ENCODE results near the gene TMPRSS5.
"Not testable (repeated sequence)": the region's sequence is repeated elsewhere in the genome, so short reads cannot be mapped to it uniquely, and the experiment has no call there.

The TMPRSS5 gene

DNA sequence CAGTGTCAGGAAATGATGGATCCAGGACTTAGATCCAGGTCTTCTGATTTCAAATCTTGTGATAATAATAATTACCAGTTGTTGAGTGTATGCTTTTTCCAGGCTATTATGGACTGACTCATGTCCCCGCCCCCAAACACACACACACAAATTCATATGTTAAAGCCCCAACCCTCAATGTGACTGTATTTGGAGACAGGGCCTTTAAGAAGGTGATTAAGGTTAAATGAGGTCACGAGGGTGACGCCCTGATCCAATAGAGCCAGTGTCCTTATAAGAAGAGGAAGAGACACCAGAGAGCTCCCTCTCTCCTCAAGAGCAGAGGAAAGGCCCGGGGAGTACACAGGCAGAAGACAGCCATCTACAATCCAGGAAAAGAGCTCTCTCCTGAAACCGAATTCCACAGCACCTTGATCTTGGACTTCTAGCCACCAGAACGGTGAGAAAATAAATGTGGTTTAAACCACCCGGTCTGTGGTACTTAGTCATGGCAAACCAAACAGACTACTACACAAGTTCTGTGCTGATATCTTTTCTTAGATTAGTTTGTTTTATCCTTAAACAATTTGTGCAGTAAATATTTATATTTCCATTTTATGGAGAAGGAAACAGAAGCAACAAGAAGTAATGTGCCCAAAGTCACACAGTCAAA, 8.2 kb downstream of the TMPRSS5 start:
- no peak for DNase-seq (ENCODE audit: low spot score)

DNA sequence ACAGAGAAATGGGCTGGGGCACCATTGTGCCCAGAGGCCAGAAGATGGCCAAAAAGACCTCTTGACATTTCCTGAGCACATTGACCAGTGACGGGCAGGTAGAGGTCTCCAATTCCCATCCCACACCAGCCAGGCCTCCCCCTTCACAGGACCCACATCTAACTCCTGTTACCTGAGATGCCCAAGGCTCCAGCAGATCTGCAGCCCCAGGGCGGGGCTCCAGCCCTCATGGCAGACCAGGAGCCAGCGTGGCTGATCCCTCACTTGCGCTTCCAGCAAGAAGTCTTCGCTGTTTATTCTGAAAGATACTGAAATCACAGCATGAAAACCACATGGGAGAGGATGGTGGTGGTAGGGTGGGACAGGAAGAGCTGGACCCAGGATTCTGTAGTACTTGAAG, 9.0 kb downstream of the TMPRSS5 start:
- DNase-seq (ENCODE audit: low spot score) = no peak

DNA sequence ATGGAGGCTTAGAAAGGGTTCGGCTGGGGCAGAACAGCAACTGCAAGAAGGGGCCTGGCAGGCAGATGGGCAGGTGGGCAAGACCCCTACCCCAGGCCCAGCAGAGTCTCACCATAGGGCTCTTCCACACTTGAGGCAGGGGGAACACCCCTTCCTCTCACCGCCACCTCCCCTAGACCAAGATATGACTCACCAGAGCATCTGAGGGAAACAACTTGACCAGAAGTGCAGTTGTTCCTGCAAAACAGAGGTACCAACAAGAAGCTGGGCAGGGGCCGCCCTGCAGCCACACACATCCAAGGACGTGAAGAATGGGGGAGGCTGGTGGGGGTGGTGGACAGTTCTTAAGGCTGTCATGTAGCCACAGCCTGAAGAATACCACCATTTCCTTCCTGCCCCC, 10.9 kb downstream of the TMPRSS5 start:
- no peak for DNase-seq (ENCODE audit: low spot score)

DNA sequence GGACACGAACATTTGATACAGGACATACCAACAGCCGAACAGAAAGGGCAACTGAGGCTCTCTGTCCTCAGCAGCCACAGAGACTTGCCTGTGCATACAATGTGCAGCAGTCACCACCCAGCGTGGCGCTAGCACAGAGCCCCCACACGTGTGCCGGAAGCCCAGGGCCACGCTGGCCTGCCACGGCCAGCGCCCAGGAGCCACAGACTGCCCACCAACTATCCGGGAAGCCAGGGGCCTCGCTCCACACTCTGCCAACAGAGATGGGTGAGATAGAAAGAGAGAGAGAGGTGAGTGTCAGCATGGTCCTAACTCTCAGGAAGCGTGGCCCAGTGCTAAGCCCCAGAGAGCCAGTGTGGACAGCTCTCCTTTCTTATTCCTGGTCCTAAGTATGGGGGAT, 11.7 kb downstream of the TMPRSS5 start:
- DNase-seq (ENCODE audit: low spot score) = no peak

DNA sequence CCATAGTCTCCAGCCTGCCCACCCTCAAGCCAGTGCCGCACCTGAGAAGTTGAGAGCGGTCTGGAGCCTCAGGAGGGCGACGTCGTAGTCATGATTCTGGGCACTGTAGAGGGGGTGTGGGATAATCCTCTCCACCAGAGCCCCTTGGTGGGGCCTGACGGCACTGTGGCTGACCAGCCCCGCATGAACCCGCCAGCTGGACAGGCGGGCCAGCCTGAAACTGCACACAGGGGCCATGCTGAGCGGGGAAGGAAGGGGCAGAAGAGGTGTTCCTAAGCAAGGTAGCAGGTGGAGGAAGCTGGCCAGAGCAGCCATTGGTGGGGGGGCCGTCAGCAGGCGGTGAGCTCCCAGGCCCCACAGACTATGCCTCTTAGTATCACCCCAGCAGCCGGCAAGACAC, 13.1 kb downstream of the TMPRSS5 start:
- DNase-seq (ENCODE audit: low spot score) = no peak

DNA sequence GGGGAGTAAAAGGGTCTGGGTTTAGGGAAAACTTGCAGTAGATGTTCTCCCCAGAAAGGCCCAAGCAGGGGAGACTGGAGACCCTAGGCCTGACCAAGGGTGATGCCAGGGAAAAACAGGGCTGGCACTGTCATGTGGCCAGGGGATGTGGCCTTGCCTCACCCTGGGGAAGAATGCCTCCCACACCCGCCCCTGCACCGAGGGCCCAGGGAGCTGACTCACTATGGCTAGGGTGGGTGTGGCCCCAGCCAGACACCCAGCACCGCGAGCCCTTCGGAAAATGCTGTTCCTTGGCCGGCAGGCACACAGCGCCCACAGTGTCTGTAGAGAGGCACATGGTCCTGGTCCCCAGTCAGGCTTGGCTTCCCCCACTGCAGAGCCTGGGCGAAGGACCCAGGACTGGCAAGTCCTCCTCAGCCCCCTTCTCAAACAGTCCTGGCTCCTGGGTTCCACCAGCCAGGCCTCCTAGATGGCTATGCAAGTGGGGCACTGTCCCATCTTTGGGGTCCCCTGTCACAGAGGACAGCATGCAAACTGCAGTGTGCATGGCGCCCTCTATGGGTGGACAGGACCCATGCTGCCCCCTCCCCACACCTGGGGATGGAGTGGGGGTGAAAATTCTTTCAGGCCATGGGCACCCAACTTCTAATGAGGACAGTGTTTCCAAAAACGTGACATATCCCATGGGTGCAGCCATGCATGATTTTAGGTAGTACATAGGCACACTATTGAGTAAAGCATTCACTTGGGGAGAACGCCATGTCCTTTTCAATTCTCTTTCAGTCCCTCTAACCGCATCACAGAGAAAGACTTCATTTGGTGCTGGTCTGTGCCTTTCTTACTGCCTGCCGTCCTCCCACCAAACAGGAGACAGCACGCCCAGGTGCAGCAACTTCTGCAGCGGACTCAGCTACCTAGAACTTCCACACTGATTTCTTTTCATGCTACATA, 15.2 kb downstream of the TMPRSS5 start:
- peak; percentile 5 for DNase-seq (ENCODE audit: low spot score)

DNA sequence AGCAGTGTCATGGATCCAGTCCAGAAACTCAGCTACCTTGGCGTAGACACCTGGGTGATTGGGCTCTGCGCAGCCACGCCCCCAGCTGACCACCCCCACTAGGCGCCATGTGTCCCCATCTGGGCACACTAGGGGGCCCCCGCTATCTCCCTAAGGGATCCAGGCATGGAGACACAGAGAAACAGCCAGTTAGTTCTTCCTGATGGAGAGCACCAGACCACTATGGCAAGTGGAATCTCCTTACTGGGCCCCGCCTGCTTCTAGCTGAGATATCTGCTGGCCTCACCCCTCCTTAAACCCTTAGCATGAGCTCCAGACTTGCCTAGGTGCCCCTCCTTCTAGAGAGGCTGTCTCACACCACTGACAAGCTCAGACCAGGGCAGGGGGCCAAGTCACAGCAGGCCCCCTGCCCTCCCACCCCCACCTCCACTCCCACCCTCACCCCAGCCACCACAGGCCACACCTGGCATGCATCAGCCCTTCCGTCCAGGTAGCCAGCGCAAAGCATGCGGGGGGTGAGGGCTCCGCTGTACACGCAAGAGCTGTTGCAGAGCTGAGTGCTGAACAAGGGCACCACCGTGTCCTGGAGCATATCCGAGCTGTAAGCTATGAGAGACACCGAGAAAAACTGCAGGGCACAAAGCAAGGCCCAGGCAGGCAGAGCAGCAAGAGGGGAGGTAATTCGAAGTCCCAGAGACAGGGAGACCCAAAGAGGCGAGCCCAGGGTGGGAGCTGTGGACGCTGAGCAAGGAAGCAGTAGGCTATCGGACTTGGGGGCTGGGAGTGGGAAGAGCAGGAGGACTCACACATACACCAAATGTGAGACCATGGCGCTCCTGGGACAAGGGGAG, 16.1 kb downstream of the TMPRSS5 start:
- no peak for DNase-seq (ENCODE audit: low spot score)

DNA sequence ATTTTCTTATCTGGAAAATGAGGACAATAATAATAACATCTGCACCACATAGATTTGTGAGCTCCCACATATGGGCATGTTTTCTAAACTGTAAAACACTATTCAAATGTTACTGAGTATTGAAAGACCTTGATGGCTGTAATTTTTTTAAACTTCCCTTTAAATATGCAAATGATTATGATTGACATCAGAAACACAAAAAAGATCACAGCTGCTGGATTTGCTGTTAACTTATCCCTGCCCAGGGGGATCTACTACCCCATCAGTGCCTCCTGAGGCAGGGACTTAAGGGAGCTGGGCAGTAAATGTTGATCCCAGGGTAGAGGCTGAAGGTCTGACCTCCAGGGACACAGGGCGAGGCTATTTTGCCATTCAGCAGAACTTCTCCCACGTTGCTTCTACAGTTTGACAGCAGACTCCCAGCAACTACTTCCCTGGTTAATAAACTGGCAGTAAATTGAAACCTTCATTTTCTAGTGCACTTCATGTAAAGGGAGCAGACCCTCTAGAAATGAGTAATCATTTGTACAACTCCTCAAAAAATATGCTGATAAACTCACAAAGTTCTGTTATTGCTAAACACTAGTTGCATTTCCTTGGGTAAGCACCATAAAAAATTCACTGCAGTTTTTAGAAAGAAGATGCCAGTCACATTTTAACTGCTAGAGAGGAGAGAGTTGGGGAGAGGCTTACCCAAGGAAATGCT, 20.3 kb downstream of the TMPRSS5 start:
- DNase-seq (ENCODE audit: low spot score) = no peak

DNA sequence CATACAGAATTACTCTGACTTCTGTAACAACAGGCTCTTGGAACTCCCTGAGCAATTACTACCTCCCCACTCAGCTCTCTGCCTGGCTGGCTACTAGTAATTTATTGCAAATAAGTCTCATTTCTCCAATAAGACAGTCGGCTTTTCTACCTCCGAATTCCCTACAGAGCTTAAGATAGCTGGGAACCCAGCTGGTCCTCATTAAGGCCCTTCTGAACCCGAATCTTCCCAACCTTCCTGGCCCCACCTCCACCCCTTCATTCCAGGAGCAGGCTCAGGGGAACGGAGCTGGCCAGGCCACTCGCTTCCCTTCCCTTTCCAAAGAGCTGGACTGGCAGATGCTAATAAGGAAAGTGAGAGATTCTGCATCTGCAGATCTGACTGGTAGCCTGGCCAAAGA, 21.6 kb downstream of the TMPRSS5 start:
- DNase-seq (ENCODE audit: low spot score) = no peak

DNA sequence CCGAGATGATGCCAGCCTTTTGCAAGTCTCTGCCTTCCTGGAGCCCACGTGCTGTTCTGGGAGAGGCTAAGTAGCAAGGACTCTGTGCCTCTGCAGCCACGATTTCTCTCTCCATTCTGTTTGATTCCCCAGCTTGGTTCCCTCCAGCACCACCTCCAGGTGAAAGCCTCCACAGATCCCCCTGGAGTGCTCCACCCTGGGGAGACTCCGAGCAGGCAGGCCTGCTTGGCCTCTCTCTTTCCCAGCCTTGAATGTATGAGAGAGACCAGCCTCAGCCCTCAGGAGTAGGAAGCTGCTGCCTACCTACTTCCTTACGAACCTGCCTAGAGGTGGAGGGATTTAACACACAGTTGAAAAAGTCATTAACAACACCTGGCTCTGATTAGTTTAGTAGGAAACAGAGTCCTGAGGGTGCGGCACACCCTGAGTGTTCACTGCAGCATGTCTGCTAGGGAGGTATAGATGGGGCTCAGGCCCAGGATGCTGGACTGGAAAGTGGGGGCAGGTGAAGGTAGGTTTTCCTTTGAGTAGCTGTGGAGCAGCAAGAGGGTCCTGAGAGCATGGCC, 22.5 kb downstream of the TMPRSS5 start:
- DNase-seq (ENCODE audit: low spot score) = no peak

DNA sequence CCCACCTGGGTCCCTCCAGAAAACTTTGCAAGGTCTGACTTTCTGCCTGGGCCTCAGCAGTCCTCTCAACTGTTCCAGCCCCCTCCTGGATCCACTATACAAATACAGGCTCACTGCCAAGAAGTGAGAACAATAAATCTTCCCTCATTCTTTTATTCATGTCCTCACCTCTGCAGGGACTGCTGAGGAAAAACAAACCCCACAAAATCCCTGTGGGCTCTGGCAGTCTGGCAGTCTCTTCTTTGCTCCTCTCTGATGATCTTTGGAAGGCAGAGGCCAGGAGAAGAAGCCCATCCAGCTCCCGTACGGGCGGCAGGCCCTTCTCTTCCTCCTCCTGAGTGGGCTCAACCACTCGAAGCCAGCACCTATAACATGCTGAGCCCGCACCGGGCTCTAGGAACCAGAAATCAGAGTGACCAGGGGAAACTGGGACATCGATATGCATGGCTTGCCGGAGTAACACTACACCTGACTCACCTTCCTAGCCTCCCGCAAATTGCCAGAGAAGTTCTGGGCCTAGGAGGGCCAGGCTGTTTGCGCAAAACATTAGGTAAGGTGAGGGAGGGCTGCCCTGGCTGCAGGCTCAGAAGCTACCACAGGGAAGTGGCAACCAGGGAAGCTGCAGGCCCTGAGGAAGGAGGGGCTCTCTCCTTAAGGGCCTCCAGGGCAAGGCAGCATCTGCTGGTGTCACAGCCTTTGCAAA, 24.2 kb downstream of the TMPRSS5 start:
- no peak for DNase-seq (ENCODE audit: low spot score)

DNA sequence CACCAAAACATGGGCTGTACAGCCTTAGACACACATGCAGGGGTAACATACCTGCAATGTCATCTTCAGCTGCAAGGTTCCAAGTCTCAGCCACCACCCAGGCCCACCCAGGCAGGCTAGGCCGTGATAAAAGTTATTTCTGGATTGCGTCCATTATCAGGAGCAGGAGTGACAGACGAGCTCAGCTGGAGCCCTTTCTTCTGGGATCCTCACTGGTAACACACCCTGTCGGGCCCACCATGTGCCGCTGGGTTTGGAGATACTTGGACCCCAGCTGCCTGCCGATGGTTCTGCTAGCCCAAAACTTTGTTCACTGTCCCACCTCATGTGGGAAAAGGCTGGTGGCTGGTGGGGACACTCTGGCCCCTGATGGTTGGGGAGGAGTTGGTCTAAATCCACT, 24.8 kb downstream of the TMPRSS5 start:
- no peak for DNase-seq (ENCODE audit: low spot score)

DNA sequence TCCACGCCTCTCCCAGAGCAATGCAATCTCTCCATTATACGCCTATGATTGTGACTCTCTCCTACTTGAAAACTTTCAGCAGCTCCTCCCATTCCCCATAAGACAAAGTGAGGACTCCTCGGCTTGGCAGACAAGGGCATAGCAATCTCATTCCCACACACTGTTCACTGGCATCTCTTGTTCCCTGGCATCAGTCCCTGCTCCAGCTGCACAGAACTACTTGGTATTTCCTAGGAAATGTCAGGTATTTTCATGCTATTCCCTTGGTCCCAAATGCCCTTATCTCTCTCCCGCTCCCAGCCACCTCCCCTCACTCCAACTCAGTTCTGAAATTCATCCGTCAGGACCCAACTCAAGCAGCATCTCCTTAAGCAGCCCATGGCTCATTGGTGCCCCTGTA, 28.4 kb downstream of the TMPRSS5 start:
- DNase-seq (ENCODE audit: low spot score) = no peak

DNA sequence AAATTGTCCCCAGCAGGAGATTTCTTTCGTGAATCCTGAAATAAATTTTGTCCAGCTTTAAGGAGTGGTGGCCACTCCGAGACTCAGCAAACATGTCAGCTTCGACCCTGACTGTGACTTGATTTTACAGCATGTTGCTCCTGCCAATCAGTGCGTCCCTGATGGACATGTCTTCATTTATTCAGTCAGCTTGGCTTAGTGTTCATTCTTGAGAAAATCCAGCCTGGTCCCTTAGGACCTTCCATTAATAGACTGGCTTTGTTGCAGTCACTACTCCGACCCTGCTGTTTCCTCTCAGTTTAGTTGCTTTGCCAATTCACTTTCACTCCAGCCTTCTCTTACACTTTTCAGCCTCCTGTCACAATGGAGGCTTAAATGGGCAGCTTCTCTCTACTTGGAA, 30.5 kb downstream of the TMPRSS5 start:
- no peak for DNase-seq (ENCODE audit: low spot score)

DNA sequence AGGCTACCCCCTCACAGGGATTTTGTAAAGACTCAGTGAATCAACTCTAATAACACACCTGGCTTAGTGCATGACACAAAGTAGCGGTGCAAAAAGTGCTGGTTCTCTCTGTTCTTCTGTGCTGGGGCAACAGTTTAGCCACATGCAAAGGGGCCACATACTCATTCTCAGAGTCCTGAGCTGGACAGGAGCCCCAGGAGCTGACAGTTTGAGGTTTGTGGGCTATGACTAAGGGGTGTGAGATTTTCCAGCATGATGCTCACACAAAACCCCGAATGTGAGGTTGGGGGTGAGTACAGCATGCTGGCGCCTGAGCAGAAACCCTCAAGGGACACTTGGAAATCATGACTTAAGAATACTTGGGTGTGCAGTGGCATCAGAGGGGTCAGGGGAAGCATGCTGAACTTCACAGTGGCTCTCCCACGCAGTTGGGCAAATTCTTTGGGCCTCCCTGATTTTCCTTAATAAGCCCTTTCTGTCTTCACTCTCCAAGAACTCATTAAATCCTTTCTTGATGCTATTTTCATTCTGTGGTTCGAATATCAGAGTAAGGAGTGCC, 31.0 kb downstream of the TMPRSS5 start:
- no peak for DNase-seq (ENCODE audit: low spot score)

DNA sequence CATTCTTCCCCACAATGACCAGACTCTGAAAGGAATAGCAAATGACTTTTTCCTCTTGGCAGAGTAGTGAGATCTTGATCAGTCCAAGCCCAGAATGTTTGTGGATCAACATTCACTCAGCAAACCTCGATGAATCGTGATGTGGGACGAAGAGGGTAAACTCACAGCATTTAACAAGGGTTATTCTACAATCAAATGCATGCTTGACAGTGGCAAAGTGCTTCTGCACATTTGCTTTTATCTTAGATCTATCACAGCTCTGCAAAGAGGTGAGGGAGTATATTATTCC, 31.8 kb downstream of the TMPRSS5 start:
- DNase-seq (ENCODE audit: low spot score) = no peak

DNA sequence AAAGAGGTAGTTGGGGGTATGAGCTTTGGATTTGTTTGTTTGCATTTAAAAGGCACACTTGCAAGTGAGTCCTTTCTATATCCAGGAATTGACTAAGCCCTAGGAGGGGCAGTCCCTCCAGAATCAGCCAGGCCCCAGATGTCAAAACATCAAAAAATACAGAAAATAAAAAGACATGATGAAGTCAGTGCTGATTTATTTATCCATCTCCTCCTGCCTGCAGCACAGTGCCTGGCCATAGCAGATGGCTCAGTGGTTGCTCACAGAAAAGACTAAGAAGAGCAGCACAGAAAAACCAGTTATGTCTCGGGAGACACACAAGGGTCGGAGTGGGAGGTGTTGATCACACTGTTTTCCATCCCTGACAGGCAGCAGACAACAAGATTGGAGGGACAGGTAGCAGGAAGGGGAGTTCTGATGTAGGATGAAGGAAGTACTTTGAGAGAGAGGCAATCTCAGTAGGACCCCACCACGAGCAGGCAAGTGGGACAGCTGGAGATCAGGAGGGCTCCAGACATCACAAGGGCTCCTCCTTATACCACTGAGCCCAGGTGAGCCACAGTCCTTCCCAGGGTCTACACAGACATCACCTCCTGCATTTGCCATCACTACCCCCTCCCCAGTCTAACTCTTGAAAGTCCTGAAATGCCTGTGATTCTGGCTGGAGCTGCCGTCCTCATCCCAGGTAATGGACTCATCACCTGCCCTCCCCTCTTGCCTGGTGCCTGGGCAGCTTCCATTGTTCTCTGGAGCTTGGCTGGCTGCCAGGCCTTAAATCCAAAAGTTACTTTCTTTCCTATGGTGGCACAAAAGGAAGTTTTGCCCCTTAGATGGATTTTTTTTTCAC, 32.3 kb downstream of the TMPRSS5 start:
- no peak for DNase-seq (ENCODE audit: low spot score)

DNA sequence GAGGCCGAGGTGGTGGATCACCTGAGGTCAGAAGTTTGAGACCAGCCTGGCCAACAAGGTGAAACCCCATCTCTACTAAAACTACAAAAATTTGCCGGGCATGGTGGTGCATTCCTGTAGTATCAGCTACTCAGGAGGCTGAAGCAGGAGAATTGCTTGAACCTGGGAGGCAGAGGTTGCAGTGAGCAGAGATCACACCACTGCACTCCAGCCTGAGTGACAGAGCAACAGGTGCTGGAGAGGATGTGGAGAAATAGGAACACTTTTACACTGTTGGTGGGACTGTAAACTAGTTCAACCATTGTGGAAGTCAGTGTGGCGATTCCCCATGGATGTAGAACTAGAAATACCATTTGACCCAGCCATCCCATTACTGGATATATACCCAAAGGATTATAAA, 34.2 kb downstream of the TMPRSS5 start:
- not testable (repeated sequence) for DNase-seq (ENCODE audit: low spot score)

DNA sequence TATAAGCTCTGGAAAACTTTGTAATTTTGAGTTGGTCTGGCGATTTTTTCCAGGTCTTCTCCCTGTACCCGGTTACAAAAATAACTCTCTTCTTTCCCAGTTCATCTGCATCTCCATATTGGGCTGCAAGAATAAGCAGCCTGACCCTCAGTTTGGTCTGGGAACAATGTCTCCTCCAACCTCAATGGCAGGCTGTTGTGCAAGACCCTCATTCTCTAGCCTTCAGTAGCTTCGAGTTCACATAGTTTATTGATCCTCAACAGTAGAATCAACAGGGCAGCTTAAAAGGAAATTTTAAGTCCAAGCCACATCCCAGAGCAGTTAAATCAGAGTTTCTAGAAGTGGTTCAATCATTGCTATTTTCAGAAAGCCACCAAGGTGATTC, 35.3 kb downstream of the TMPRSS5 start:
- no peak for DNase-seq (ENCODE audit: low spot score)
